ENCODE data around the gene PARD6G. TPM values are rescaled to one million over a fixed set of nuclear protein-coding genes. Genes with fewer than 3 reads are reported as not detected.

PARD6G gene
- total and polyA plus RNA-seq, 2 of the 13 experiments (the other 11 are each of a cell fraction or from before 2014, with no cell fraction given) = 3.6 to 7.4 TPM

DNA sequence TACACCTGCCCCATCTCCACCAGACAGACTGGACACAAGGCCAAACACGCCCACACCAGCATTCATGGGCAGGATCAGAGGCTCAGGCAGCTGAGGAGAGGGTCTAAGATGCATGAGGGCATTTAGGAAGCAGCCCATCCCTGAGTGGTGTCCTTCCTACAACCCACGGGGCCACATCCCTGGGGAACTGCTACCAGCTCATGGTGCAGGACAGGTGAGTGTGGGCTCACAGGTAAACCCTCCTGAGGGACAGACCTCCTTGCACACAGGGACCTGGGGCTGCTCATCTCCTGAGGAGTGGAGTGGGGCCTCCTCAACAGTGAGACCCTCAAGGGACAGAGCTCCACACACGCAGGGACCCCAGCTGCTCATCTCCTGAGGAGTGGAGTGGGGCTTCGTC, 14.6 kb downstream of the PARD6G start:
- Histone ChIP-seq H3K79me2 (ENCODE audit: insufficient read depth, low read length) (no peaks in the 10 kb centered on the region), H3K4me3 (replicated peaks in 1 of 3; ENCODE audit: insufficient read depth in 1 of 3, low read depth in 2 of 3, low read length in 3 of 3) (no peak overlapping the region), H3K9me3 (ENCODE audit: low read length) (no peaks in the 10 kb centered on the region), H3K27me3 (ENCODE audit: control insufficient read depth in 1 of 2, insufficient read depth in 2 of 2, low read length in 2 of 2) (no peaks in the 10 kb centered on the region), H4K20me1 (ENCODE audit: insufficient read depth, low read length) (peaks cover 3% of the 10 kb centered on the region; the same call in 1 of the 2 replicates), H3K9ac (ENCODE audit: insufficient read depth, low read depth, low read length) (no peak overlapping the region), H2AFZ (ENCODE audit: low read length) (no peak overlapping the region), H3K4me2 (ENCODE audit: low read depth, low read length) (no peak overlapping the region), H3K4me1 (ENCODE audit: insufficient read depth, low read length) (peaks cover 14% of the 10 kb centered on the region), H3K36me3 (replicated peaks in 1 of 2; ENCODE audit: control insufficient read depth in 1 of 2, insufficient read depth in 2 of 2, low read length in 2 of 2) (no peaks in the 10 kb centered on the region), H3K27ac (ENCODE audit: extremely low read length, insufficient read depth, low read length) (no peak overlapping the region)
- 77% methylated on average over 3 of the region's 4 CpGs for WGBS (ENCODE audit: low lambda C conversion rate)
- FAIRE-seq = no peak
- CTCF ChIA-PET (ENCODE audit: low intra/inter-chr PET ratio, low total read pairs) = no interaction called here
- POLR2A ChIA-PET = no interaction called here
- BruUV-seq (replicated peaks) = no TSS peak
- in situ Hi-C loops (cut with HindIII; ENCODE audit: extremely low pct_ligation_motif_present, low pct_unique_long_range_greater_than_20kb) = no loop called here
- ATAC-seq = no peak; the same call in 2 of the 3 replicates
- TF ChIP-seq TEAD2 (CRISPR knock-in tag; IDR thresholded peaks at IDR 0.05) (no peak), MIXL1 (CRISPR knock-in tag; IDR thresholded peaks at IDR 0.05) (no peak), ZSCAN25 (CRISPR knock-in tag; IDR thresholded peaks at IDR 0.05) (no peak), SP4 (CRISPR knock-in tag; IDR thresholded peaks at IDR 0.05) (no peak), ZNF451 (CRISPR knock-in tag; IDR thresholded peaks at IDR 0.05) (no peak), MED8 (CRISPR knock-in tag; IDR thresholded peaks at IDR 0.05; ENCODE audit: insufficient replicate concordance) (no peak), SOX5 (CRISPR knock-in tag; IDR thresholded peaks at IDR 0.05; ENCODE audit: borderline replicate concordance) (no peak), TBX3 (IDR thresholded peaks at IDR 0.05; ENCODE audit: borderline replicate concordance) (no peak)
- TF ChIP-seq, protein P1, sequence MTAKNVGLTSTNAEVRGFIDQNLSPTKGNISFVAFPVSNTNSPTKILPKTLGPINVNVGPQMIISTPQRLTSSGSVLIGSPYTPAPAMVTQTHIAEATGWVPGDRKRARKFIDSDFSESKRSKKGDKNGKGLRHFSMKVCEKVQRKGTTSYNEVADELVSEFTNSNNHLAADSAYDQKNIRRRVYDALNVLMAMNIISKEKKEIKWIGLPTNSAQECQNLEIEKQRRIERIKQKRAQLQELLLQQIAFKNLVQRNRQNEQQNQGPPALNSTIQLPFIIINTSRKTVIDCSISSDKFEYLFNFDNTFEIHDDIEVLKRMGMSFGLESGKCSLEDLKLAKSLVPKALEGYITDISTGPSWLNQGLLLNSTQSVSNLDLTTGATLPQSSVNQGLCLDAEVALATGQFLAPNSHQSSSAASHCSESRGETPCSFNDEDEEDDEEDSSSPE (CRISPR knock-in tag; IDR thresholded peaks at IDR 0.05) = no peak
- TF ChIP-seq, protein P2, sequence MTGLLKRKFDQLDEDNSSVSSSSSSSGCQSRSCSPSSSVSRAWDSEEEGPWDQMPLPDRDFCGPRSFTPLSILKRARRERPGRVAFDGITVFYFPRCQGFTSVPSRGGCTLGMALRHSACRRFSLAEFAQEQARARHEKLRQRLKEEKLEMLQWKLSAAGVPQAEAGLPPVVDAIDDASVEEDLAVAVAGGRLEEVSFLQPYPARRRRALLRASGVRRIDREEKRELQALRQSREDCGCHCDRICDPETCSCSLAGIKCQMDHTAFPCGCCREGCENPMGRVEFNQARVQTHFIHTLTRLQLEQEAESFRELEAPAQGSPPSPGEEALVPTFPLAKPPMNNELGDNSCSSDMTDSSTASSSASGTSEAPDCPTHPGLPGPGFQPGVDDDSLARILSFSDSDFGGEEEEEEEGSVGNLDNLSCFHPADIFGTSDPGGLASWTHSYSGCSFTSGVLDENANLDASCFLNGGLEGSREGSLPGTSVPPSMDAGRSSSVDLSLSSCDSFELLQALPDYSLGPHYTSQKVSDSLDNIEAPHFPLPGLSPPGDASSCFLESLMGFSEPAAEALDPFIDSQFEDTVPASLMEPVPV (CRISPR knock-in tag; IDR thresholded peaks at IDR 0.05) = no peak
- TF ChIP-seq, protein P3, sequence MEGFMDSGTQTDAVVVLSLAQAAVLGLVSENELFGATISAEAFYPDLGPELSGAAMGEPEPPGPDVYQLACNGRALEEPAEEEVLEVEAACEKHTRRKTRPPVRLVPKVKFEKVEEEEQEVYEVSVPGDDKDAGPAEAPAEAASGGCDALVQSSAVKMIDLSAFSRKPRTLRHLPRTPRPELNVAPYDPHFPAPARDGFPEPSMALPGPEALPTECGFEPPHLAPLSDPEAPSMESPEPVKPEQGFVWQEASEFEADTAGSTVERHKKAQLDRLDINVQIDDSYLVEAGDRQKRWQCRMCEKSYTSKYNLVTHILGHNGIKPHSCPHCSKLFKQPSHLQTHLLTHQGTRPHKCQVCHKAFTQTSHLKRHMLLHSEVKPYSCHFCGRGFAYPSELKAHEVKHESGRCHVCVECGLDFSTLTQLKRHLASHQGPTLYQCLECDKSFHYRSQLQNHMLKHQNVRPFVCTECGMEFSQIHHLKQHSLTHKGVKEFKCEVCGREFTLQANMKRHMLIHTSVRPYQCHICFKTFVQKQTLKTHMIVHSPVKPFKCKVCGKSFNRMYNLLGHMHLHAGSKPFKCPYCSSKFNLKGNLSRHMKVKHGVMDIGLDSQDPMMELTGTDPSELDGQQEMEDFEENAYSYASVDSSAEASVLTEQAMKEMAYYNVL (CRISPR knock-in tag; IDR thresholded peaks at IDR 0.05; ENCODE audit: borderline replicate concordance) = no peak
- TF ChIP-seq, protein P4, sequence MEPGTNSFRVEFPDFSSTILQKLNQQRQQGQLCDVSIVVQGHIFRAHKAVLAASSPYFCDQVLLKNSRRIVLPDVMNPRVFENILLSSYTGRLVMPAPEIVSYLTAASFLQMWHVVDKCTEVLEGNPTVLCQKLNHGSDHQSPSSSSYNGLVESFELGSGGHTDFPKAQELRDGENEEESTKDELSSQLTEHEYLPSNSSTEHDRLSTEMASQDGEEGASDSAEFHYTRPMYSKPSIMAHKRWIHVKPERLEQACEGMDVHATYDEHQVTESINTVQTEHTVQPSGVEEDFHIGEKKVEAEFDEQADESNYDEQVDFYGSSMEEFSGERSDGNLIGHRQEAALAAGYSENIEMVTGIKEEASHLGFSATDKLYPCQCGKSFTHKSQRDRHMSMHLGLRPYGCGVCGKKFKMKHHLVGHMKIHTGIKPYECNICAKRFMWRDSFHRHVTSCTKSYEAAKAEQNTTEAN (CRISPR knock-in tag; conservative IDR thresholded peaks at IDR 0.05) = no peak
- intact Hi-C loops (cut with micrococcal nuclease; ENCODE audit: unreplicated experiment) = no loop called here
- no peak for DNase-seq (ENCODE audit: low spot score)

All from HepG2 (cell line).